Stomach (tissue), 9 donors: ENCODE measurements around the gene SPEM3. TPM values are rescaled to one million over a fixed set of nuclear protein-coding genes. Genes with fewer than 3 reads are reported as not detected.

Source experiments
- DNase-seq, 2 donors: peaks; one replicate each; pipeline versions ENCODE4 v3.0.0 to v3.0.0-alpha.2; 2013 to 2019
- H3K27ac ChIP-seq, 5 donors: fragments of 200-600 bp in 4 of 5; sonication (generic) in 4 of 5; one replicate each; pipeline ENCODE4 v1.5.1; 2013 to 2019; ENCODE audit warnings: mild to moderate bottlenecking in 1 of 5, moderate library complexity in 1 of 5
- H3K27me3 ChIP-seq, 3 donors: fragments of 200-600 bp; sonication (generic); one replicate each; pipeline ENCODE4 v1.5.1; 2017 to 2019; ENCODE audit warnings: mixed run types in 1 of 3
- H3K36me3 ChIP-seq, 4 donors: fragments of 200-600 bp; sonication (generic); 1 replicate in 3 of 4; 2 replicates in 1 of 4; pipeline ENCODE4 v1.5.1; 2016 to 2019
- H3K4me1 ChIP-seq, 4 donors: fragments of 200-600 bp; sonication (generic); one replicate each; pipeline ENCODE4 v1.5.1; 2016 to 2019
- H3K4me3 ChIP-seq, 4 donors: fragments of 200-600 bp; sonication (generic) in 3 of 4; one replicate each; pipeline ENCODE4 v1.5.1; 2016 to 2019; ENCODE audit warnings: mild to moderate bottlenecking in 1 of 4
- H3K9me3 ChIP-seq, 4 donors: fragments of 200-600 bp; sonication (generic); one replicate each; pipeline ENCODE4 v1.5.1; 2016 to 2019
- EP300 ChIP-seq: sonication (generic); formaldehyde crosslinking; IDR thresholded peaks from one replicate; pipeline ENCODE4 v1.6.1; 2017; ENCODE audit warnings: antibody characterized with exemption
- POLR2A ChIP-seq, 4 donors: fragments of 450-650 bp; IDR thresholded peaks; one replicate each; pipeline ENCODE4 v1.6.1; 2016; ENCODE audit warnings: antibody characterized with exemption in 4 of 4, control low read depth in 2 of 4, mild to moderate bottlenecking in 1 of 4, moderate library complexity in 1 of 4
- POLR2AphosphoS5 ChIP-seq, 3 donors: sonication (generic); formaldehyde crosslinking; IDR thresholded peaks; one replicate each; pipeline ENCODE4 v1.6.1; 2016; ENCODE audit warnings: antibody characterized with exemption in 3 of 3
- WGBS, 5 donors: extraction: QIAGEN DNeasy Blood & Tissue Kit in 3 of 5; methylation state at CpG; one replicate each; pipeline versions ENCODE4 v1.1.5 to v1.1.7; 2013 to 2018; 5-methylcytosine and 5-hydroxymethylcytosine counted together
- intact Hi-C: fragments of 100-400 bp; cut with DNase I; formaldehyde crosslinking; loops from one replicate; pipeline ENCODE4 v1.15.1; 2023; ENCODE audit warnings: low total_unique reads
- polyA plus RNA-seq, 3 donors: library from polyadenylated mRNA; stranded (reverse); fragments of 200-250 nt; gene quantifications; one replicate each; pipeline ENCODE4 v1.2.3, GENCODE V29; 2013
- total RNA-seq, 5 donors: library from RNA; depleted of rRNA; stranded (reverse); fragments of >200 nt; gene quantifications; one replicate each; pipeline versions ENCODE4 v1.1.0 to v1.2.3, GENCODE V29; 2014 to 2016
- TF ChIP-seq, protein P1 (sequence below), 7 experiments: fragments of 450-650 bp in 4 of 7; fragments of 200-600 bp in 3 of 7; sonication (generic) in 3 of 7; IDR thresholded peaks; one replicate each; pipeline ENCODE4 v1.5.1; 2016 to 2019; ENCODE audit warnings: antibody characterized with exemption in 7 of 7, control low read depth in 2 of 7, mild to moderate bottlenecking in 1 of 7
- donor health status: healthy with polysubstance abuse.
- donor health status: Bipolar disorder and iron deficiency.
- donor health status: healthy.

The SPEM3 gene
- total and polyA plus RNA-seq, 8 donors: not detected

DNA sequence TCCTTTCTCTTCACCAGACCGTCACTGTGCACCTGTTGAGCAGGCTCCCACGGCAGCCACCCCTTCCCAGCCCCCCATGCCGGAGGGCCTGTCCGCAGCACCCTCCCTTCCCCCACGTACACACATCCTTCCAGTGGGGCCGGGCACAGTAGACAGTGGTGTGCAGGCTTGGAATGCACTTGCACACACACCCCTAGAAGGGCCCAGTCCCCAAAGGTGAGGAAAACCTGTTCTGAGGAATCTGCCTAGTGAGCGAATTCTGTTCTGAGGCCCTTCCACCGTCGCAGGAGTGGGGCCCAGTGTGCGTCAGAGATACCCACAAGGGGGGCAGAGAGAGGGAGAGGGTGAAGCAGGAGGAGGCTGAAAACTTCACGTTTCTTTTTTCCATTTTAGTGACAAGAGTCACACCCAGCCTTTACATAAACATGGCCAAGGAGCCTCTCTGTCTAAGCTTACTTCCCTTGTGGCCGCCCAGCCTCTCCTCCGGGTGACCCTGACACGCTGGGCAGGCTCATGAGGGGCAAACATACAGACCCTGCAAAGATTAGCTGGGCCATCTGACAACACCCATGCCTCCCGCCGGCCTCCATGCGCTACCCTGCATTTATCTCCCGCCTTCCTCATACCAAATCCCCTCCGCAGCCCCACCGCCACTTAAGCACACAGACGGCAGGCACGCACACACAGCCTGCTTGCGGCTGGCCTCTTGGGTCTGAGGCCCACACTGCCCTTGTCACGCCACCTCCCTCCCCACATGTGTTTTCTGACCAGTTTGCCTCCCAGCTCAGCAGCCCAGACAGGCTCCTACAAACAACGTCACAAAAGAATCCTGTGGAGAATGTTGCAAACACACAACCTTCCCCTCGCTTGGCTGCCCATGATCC is 49.0 kb downstream of the SPEM3 start:
- peak overlapping the region; percentile 87 to 99 (median 96) for H3K4me3 ChIP-seq
- H3K27me3 ChIP-seq: no peaks in the 10 kb centered on the region
- peaks cover 38 to 85% (median 65%) of the 10 kb centered on the region in 4 donors for H3K4me1 ChIP-seq
- no peaks in the 10 kb centered on the region for H3K9me3 ChIP-seq
- intact Hi-C loops: loop anchor here (5.0 kb wide), 1 partner anchor 40 kb away; the partner anchor contains the start of genes FGF11 and TMEM102
- WGBS, 5 donors: 13 to 20% (median 14%) methylated on average over 26 of the region's 26 CpGs
- H3K36me3 ChIP-seq: no peaks in the 10 kb centered on the region
- H3K27ac ChIP-seq: peak overlapping the region; percentile 97 to 100 (median 100)
- peak; percentile 60 to 89 for DNase-seq
- TF ChIP-seq, protein P1, sequence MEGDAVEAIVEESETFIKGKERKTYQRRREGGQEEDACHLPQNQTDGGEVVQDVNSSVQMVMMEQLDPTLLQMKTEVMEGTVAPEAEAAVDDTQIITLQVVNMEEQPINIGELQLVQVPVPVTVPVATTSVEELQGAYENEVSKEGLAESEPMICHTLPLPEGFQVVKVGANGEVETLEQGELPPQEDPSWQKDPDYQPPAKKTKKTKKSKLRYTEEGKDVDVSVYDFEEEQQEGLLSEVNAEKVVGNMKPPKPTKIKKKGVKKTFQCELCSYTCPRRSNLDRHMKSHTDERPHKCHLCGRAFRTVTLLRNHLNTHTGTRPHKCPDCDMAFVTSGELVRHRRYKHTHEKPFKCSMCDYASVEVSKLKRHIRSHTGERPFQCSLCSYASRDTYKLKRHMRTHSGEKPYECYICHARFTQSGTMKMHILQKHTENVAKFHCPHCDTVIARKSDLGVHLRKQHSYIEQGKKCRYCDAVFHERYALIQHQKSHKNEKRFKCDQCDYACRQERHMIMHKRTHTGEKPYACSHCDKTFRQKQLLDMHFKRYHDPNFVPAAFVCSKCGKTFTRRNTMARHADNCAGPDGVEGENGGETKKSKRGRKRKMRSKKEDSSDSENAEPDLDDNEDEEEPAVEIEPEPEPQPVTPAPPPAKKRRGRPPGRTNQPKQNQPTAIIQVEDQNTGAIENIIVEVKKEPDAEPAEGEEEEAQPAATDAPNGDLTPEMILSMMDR (IDR thresholded peaks at IDR 0.05): no peak
- peak; percentile 18 to 64 (median 43) for TF ChIP-seq POLR2AphosphoS5 (IDR thresholded peaks at IDR 0.05)
- no peak for TF ChIP-seq EP300
- TF ChIP-seq POLR2A (IDR thresholded peaks at IDR 0.05): no peak

DNA sequence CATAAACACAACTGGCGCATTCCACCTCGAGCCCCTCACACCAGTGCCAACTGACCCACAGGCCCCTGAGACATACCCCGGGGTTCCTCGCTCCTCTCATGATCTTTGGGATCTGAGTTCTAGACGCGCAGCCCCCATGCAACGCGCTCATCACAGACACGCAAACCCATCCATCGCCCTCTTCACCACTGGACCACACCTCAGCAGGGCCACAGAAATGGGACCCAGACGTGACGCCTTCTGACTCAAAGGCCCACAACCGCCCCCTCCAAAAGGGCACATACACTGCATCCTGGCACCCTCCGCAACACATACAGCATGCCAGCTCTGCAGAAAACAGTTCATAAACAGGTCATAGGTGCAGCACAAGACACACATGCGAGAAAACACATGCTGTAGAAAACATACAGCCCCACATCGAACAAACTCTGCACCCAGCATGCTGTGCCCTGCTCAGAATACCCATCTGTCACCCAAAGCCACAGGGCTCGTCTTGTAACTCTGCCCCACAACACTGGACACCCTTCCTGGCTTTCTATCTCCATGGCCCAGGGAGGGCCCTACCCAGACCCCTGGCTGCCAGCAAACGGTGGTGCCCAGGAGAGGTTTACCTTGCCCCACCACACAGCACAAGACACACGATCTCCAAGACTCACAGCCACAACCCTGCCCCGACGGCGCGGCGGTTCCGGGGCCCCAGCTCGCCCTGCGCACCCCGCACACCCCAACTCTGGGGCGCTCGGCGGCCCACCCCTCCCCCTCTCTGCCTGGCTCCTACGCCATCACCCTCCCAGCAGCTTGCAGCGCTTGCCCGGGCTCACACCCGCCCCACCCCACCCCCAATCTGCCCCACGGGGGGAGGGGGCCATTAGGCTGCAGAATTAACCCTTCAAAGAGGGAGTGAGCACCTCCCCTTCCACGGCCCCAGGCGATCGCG is 49.9 kb downstream of the SPEM3 start:
- H3K27me3 ChIP-seq: no peaks in the 10 kb centered on the region
- H3K36me3 ChIP-seq: no peaks in the 10 kb centered on the region
- WGBS, 5 donors: 7 to 25% (median 16%) methylated on average over 17 to 39 of the region's 40 CpGs
- peak overlapping the region; percentile 97 to 100 (median 100) for H3K27ac ChIP-seq
- H3K4me1 ChIP-seq: peaks cover 38 to 85% (median 69%) of the 10 kb centered on the region in 4 donors
- TF ChIP-seq, protein P1 (IDR thresholded peaks at IDR 0.05): no peak
- TF ChIP-seq POLR2AphosphoS5 (IDR thresholded peaks at IDR 0.05) (no peak), EP300 (no peak), POLR2A (IDR thresholded peaks at IDR 0.05) (no peak)
- no peaks in the 10 kb centered on the region for H3K9me3 ChIP-seq
- intact Hi-C loops: loop anchor here (5.0 kb wide), 1 partner anchor 41 kb away; the partner anchor contains the start of genes FGF11 and TMEM102
- peak overlapping the region; percentile 87 to 99 (median 96) for H3K4me3 ChIP-seq
- peak; percentile 55 to 86 for DNase-seq

DNA sequence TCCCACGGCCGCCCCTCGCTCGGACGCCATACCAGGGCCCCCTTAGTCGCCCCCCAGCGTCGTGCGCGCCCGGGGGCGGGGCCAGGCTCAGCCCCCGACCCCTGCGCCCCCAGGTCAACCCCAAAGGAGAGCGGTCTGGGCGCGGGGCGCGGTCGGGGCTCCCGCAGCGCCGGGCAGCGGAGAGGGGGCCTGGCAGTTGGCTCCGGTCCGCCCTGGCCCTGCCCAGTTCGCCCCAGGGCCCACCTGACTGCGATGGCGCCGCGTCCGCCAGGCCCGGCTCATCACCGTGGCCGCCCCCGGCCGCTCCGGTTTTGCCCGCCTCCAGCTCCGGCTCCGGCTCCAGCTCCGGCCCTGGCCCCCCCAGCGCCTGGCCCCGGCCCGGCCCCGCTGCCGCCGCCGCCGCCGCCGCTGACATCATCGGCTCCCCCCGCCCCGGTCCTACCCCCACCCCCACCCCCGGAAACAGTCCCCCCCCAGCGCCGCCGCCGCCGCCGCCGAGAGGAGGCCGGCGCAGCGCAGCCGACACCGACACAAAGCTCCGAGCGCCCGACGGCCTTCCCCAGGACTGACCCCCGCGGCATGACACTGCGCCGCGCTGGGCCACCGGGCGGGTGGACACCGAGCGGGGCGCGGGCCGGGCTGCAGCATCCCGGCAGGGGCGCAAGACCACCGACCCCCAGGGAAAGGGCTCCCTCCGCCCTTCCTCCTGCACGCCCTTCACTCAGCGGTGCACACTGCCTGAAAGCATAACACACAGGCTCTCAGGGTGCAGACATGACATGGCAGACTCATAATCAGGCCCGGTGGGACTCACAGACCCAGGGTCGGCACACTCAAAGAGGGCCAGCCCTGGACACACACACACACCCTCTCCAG is 50.8 kb downstream of the SPEM3 start, which contains the start of gene ZBTB4:
TSS of gene ZBTB4 (minus strand) at position 419 of the 876 bp plus-strand sequence. CDS start 12,830 bp downstream, outside the sequence.
- TF ChIP-seq POLR2AphosphoS5 (IDR thresholded peaks at IDR 0.05) (peak in 2 of 3 donors; percentile 35 to 70), POLR2A (IDR thresholded peaks at IDR 0.05) (peak in 1 of 4 donors; percentile 24)
- TF ChIP-seq, protein P1 (IDR thresholded peaks at IDR 0.05): no peak
- Histone ChIP-seq H3K4me3 (peak within 1 kb of the TSS; percentile 87 to 99 (median 96)), H3K9me3 (no peaks in the 10 kb centered on the region), H3K4me1 (peaks cover 38 to 78% (median 67%) of the 10 kb centered on the region in 4 donors), H3K36me3 (no peaks in the 10 kb centered on the region), H3K27ac (peak within 1 kb of the TSS; percentile 97 to 100 (median 100)), H3K27me3 (no peaks in the 10 kb centered on the region)
- intact Hi-C loops: loop anchor here (5.0 kb wide), 1 partner anchor 42 kb away; the partner anchor contains the start of genes FGF11 and TMEM102
- WGBS, 5 donors: 0 to 1% (median 1%) methylated on average over 21 to 92 of the region's 92 CpGs
- peak; percentile 65 to 87 for DNase-seq
